GM18505 (cell line): Measurements from ENCODE around the gene ADAMTS16.

Source experiments
- ATAC-seq: cut with Tn5 transposase; IDR thresholded peaks from one replicate; pipeline ENCODE4 v1.9.1; 2021; ENCODE audit not compliant: unreplicated experiment
- POLR2A ChIP-seq: IDR thresholded peaks from 4 replicates; pipeline ENCODE4 v1.6.1; 2011; ENCODE audit warnings: borderline replicate concordance; ENCODE audit not compliant: insufficient read depth, insufficient read length; ENCODE audit errors: extremely low read depth

The ADAMTS16 gene

GRCh38 chr5:5154733-5155132 is 14.6 kb downstream of the ADAMTS16 start:
- TF ChIP-seq POLR2A: no peak
- ATAC-seq: no peak

GRCh38 chr5:5155617-5156016 is 15.5 kb downstream of the ADAMTS16 start:
- no peak for ATAC-seq
- TF ChIP-seq POLR2A: no peak

GRCh38 chr5:5156471-5157082 is 16.4 kb downstream of the ADAMTS16 start:
- no peak for TF ChIP-seq POLR2A
- no peak for ATAC-seq

DNA sequence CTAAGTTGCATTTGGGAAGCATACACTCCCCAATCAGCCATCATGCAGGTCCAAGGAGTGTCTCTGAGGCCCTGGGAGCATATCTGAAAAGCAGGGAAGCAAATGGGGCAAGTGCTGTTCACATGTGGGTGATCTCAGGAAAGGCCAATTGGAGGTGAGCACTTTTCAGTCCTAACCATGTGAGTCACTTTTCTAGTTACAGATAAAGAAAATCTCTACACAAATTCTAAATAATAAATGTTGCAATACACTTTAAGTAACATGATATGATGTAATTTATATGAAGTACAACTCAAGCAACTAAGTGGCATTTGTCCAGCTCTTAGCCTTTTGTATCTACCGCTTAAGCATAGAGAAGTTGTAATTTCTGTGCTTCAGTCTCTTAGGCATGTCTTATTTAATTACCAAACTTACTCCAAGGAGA is 18.4 kb downstream of the ADAMTS16 start:
- no peak for TF ChIP-seq POLR2A
- ATAC-seq: no peak

DNA sequence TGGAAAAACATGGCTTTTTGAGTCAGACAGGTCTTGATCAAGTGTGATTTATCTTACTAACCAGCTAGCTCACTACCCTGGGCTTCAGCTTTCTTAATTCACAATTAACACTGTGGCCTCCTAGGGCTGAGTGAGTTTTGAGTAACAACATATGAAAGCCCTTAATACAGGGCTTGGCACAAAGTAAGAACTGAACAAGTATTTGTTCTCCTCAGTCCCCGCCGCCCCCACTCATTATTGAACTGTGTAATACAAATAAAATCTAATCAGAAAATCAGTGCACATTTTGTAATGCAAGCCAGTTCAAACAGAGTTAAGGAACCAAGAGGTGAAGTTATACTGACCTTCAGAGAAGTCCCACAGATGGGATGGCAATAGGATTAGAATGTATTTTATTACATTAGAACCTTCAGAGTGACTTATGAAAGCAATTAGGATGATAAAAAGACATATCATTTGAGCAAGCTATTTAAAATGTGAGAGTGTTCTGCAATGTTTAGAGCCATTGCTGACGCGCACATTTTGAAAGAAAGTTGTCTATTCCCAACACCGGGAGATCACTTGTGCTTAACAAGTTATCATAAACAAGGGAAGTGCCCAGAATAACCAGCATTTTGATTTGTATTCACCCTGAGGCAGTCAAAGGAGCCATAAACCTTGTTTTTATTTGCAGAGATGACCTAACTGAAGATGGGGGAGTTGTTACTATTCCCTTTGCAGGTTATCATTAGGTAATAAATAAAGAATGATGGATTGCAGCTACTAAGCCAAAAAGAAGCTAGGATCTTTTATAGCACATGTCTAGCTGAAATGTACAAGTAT is 19.4 kb downstream of the ADAMTS16 start:
- TF ChIP-seq POLR2A: no peak
- ATAC-seq: no peak

DNA sequence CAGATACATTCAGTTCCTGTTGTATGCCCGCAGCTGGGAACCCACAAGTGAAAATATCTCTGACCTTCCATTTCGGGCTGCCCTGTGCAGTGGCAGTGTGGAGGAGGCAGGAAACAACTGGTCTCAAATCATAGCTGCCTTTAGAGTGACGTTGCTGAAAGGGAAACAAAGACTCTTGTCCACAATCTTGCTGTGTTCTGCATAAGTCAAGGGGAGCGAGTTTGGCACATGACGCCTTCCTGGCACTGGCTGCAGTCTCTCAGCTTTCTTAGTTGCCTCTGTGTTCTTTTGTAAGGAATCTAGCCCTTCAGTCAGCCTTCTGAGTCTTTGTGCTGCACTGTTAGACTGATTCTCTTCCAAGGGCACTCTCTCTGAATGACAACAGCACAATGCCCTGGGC is 24.0 kb downstream of the ADAMTS16 start:
- no peak for TF ChIP-seq POLR2A

DNA sequence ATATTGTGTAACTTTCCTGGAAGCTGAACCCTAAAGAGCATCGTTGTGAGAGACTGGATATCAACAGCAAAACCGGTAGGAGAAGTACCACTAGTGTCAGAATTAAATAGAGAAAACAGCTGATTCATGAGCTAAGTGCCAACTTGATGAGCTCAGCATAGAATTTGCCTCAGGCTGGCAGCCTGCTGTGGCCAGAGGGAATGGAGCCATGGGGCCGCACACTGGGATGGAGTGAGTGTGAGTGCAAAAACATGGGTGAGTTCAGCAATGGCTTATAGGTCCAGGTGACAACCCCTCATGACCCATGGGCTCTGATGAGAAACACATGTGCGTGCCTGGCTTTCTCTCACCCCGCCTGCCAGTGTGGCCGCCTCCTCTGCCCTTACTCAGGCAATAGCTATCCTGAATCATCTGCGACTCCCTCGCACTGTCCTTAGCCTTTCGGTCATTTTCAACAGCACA is 25.4 kb downstream of the ADAMTS16 start:
- no peak for TF ChIP-seq POLR2A
- no peak for ATAC-seq

More for the DNA sequence above, 24.0 kb downstream of the ADAMTS16 start:
- no peak for ATAC-seq

- TF ChIP-seq POLR2A: no peak
- ATAC-seq: no peak
These were observed 29.3 kb downstream of the ADAMTS16 start for GRCh38 chr5:5169466-5169865.

DNA sequence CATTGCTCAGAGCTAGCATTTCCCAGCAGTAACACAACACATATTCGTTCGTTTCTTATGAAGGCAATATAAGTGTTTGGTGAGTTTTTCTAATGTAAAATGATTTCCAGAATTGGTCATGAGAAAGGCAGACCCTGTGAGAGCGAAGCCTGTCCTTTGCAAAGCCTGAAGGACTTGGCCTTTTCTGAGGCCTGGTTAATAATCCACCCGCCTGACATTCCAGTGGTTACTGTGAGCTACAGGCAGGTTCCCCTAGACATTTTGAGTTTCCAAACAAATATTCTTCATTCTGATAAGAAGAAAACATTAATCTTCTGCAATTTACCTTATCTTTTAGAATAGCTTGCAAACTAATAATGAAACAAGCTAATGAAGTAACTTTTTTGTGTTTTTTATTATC is 38.0 kb downstream of the ADAMTS16 start:
- ATAC-seq: no peak
- no peak for TF ChIP-seq POLR2A

GRCh38 chr5:5178580-5178979 is 38.5 kb downstream of the ADAMTS16 start:
- TF ChIP-seq POLR2A: no peak

GRCh38 chr5:5179079-5179478 is 38.9 kb downstream of the ADAMTS16 start:
- ATAC-seq: no peak
- TF ChIP-seq POLR2A: no peak

More at GRCh38 chr5:5178580-5178979, 38.5 kb downstream of the ADAMTS16 start:
- ATAC-seq: no peak

GRCh38 chr5:5179597-5179996 is 39.5 kb downstream of the ADAMTS16 start:
- TF ChIP-seq POLR2A: no peak

DNA sequence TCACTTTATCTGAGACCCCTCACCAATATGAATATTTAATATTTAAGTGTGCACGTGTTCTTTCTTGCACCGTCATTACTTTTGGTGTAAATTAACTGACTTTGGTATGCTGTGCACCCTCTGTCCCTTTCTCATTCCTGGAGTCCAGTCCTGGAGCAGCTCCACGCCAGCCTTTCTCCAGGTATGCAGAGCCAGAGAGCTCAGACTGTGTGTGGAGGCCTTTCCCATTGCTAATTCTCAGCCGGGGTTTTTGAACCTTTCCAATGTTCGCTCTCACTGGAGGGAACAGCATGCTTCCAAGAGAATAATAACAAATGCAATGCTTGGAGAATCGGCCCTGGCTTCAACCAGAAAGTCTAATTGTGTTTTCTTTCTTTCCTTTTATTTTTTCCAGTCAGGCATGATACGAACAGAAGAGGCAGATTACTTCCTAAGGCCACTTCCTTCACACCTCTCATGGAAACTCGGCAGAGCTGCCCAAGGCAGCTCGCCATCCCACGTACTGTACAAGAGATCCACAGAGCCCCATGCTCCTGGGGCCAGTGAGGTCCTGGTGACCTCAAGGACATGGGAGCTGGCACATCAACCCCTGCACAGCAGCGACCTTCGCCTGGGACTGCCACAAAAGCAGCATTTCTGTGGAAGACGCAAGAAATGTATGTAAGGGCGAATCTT is 41.7 kb downstream of the ADAMTS16 start:
- TF ChIP-seq POLR2A: no peak
- no peak for ATAC-seq

More at GRCh38 chr5:5179597-5179996, 39.5 kb downstream of the ADAMTS16 start:
- no peak for ATAC-seq
